SK-N-SH treated with all-trans-retinoic acid at 6 μM for 48 hours (cell line): Measurements from ENCODE around the gene ZNF697.

ENCODE experiments used
- ATAC-seq: fragments of 200-7000 bp; cut with Tn5 transposase; 3 replicates; pipeline ENCODE4 v1.9.1; 2020; ENCODE audit warnings: mild to moderate bottlenecking, moderate library complexity
- ARNTL ChIP-seq: fragments of 450-650 bp; formaldehyde crosslinking; IDR thresholded peaks from 2 replicates; pipeline ENCODE4 v1.5.0; 2020; ENCODE audit warnings: low read depth, mild to moderate bottlenecking, moderate library complexity, borderline replicate concordance
- BACH2 ChIP-seq: fragments of 250-450 bp; sonication (Bioruptor Pico); IDR thresholded peaks from 2 replicates; pipeline ENCODE4 v1.9.0; 2021; ENCODE audit warnings: mild to moderate bottlenecking, borderline replicate concordance
- CSDC2 ChIP-seq: fragments of 250-450 bp; sonication (Bioruptor Pico); IDR thresholded peaks from 2 replicates; pipeline ENCODE4 v1.5.0; 2020; ENCODE audit warnings: mild to moderate bottlenecking, moderate library complexity
- CSRNP3 ChIP-seq: fragments of 250-450 bp; sonication (Bioruptor Pico); IDR thresholded peaks from 2 replicates; pipeline ENCODE4 v1.5.1; 2021; ENCODE audit warnings: mild to moderate bottlenecking, moderate library complexity
- ESRRG ChIP-seq: fragments of 250-450 bp; sonication (Bioruptor Pico); IDR thresholded peaks from 2 replicates; pipeline ENCODE4 v1.6.1; 2021; ENCODE audit warnings: mild to moderate bottlenecking
- GLIS3 ChIP-seq: fragments of 250-450 bp; sonication (Bioruptor Pico); IDR thresholded peaks from 2 replicates; pipeline ENCODE4 v1.5.0; 2020; ENCODE audit warnings: mild to moderate bottlenecking, moderate library complexity
- ISL1 ChIP-seq: fragments of 250-450 bp; sonication (Bioruptor Pico); IDR thresholded peaks from 2 replicates; pipeline ENCODE4 v2.1.2; 2022; ENCODE audit warnings: mild to moderate bottlenecking, moderate library complexity
- OSR1 ChIP-seq: fragments of 250-450 bp; sonication (Bioruptor Pico); IDR thresholded peaks from 2 replicates; pipeline ENCODE4 v1.8.0; 2022; ENCODE audit warnings: moderate library complexity, mild to moderate bottlenecking, inconsistent platforms
- PATZ1 ChIP-seq: fragments of 250-450 bp; sonication (Bioruptor Pico); IDR thresholded peaks from 2 replicates; pipeline ENCODE4 v1.8.0; 2020; ENCODE audit warnings: mild to moderate bottlenecking, moderate library complexity, borderline replicate concordance
- PPARA ChIP-seq: fragments of 250-450 bp; sonication (Bioruptor Pico); IDR thresholded peaks from 2 replicates; pipeline ENCODE4 v1.5.0; 2020; ENCODE audit warnings: mild to moderate bottlenecking, borderline replicate concordance
- RARB ChIP-seq: fragments of 250-450 bp; sonication (Bioruptor Pico); IDR thresholded peaks from 2 replicates; pipeline ENCODE4 v1.8.0; 2021; ENCODE audit warnings: mild to moderate bottlenecking, moderate library complexity
- SNAI2 ChIP-seq: fragments of 250-450 bp; sonication (Bioruptor Pico); IDR thresholded peaks from 2 replicates; pipeline ENCODE4 v1.5.0; 2020; ENCODE audit warnings: mild to moderate bottlenecking, moderate library complexity
- TCF4 ChIP-seq: fragments of 250-450 bp; sonication (Bioruptor Pico); IDR thresholded peaks from 2 replicates; pipeline ENCODE4 v1.8.0; 2021; ENCODE audit warnings: mild to moderate bottlenecking, moderate library complexity, borderline replicate concordance
- TOX ChIP-seq: fragments of 250-450 bp; sonication (Bioruptor Pico); IDR thresholded peaks from 2 replicates; pipeline ENCODE4 v1.8.0; 2021; ENCODE audit warnings: mild to moderate bottlenecking, moderate library complexity, borderline replicate concordance
- ZC3H10 ChIP-seq: fragments of 250-450 bp; sonication (Bioruptor Pico); IDR thresholded peaks from 2 replicates; pipeline ENCODE4 v1.5.1; 2021; ENCODE audit warnings: mild to moderate bottlenecking, moderate library complexity
- ZFP3 ChIP-seq: fragments of 250-450 bp; sonication (Bioruptor Pico); IDR thresholded peaks from 2 replicates; pipeline ENCODE4 v1.5.0; 2020; ENCODE audit warnings: mild to moderate bottlenecking, moderate library complexity
- ZFP30 ChIP-seq: fragments of 450-650 bp; formaldehyde crosslinking; IDR thresholded peaks from 2 replicates; pipeline ENCODE4 v1.5.0; 2022; ENCODE audit warnings: mild to moderate bottlenecking, moderate library complexity
- ZNF565 ChIP-seq: fragments of 450-650 bp; formaldehyde crosslinking; conservative IDR thresholded peaks from 2 replicates; pipeline ENCODE4 v1.5.0; 2020; ENCODE audit warnings: low read depth, mild to moderate bottlenecking, moderate library complexity
- ZNF70 ChIP-seq: fragments of 450-650 bp; formaldehyde crosslinking; IDR thresholded peaks from 2 replicates; pipeline ENCODE4 v1.5.0; 2020; ENCODE audit warnings: mild to moderate bottlenecking, moderate library complexity
- ZNF8 ChIP-seq: fragments of 450-650 bp; formaldehyde crosslinking; IDR thresholded peaks from 2 replicates; pipeline ENCODE4 v1.5.0; 2020; ENCODE audit warnings: mild to moderate bottlenecking, moderate library complexity
- TF ChIP-seq, protein P1 (sequence below): fragments of 250-450 bp; sonication (Bioruptor Pico); IDR thresholded peaks from 2 replicates; pipeline ENCODE4 v1.8.0; 2021; ENCODE audit warnings: low read depth, mild to moderate bottlenecking, moderate library complexity, borderline replicate concordance
- TF ChIP-seq, protein P2 (sequence below): fragments of 250-450 bp; sonication (Bioruptor Pico); IDR thresholded peaks from 2 replicates; pipeline ENCODE4 v1.5.1; 2020; ENCODE audit warnings: low read depth, mild to moderate bottlenecking, moderate library complexity

ZNF697 gene

DNA sequence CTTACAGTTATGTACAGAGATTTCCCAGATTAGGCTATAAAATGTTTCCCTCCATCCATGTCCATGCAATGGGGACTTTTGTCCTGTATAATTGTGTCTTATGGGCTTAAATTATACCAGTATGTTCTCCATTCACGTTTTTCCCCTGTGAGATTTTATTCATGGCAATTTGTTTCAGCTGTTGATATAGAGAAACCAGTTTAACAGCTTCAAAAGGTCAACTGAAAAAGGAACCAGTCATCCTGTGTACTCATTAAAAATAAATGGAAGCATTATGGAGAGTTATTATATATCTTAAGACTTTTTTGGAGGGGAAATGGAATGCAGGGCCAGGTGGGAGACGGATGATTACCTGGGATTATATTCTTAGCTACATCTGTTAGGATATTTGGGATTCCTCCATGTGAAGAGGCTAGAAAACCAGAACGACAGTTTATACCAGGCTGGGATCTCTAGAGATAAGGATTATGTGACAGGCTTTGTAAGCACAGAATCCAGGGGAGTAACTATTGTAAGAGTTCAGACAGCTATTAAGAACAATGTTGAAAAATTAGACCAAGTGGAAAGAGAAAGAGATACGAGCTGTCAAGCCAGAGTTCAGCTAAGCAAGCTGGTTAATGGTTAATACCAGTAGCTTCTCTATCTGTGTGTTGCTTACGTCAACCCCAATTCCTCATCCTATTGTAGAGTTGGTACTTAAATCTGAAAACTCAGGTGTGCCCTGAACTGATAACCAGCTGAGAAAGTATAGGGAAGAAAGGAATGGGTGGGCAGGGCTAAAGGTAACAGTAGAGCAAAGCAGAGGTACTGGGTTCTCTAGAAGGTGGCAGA is 12.4 kb upstream of the ZNF697 start:
- TF ChIP-seq OSR1 (CRISPR knock-in tag) (no peak), ZFP3 (CRISPR knock-in tag) (no peak), CSRNP3 (CRISPR knock-in tag) (no peak), ISL1 (CRISPR knock-in tag) (no peak), ZNF70 (CRISPR knock-in tag) (no peak), PPARA (CRISPR knock-in tag) (no peak), BACH2 (no peak), GLIS3 (CRISPR knock-in tag) (no peak), ZNF8 (CRISPR knock-in tag) (no peak), TCF4 (CRISPR knock-in tag) (no peak), ZFP30 (CRISPR knock-in tag) (no peak), ARNTL (CRISPR knock-in tag) (no peak)
- TF ChIP-seq, protein P1, sequence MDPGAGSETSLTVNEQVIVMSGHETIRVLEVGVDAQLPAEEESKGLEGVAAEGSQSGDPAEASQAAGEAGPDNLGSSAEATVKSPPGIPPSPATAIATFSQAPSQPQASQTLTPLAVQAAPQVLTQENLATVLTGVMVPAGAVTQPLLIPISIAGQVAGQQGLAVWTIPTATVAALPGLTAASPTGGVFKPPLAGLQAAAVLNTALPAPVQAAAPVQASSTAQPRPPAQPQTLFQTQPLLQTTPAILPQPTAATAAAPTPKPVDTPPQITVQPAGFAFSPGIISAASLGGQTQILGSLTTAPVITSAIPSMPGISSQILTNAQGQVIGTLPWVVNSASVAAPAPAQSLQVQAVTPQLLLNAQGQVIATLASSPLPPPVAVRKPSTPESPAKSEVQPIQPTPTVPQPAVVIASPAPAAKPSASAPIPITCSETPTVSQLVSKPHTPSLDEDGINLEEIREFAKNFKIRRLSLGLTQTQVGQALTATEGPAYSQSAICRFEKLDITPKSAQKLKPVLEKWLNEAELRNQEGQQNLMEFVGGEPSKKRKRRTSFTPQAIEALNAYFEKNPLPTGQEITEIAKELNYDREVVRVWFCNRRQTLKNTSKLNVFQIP (CRISPR knock-in tag), result no peak
- TF ChIP-seq, protein P2, sequence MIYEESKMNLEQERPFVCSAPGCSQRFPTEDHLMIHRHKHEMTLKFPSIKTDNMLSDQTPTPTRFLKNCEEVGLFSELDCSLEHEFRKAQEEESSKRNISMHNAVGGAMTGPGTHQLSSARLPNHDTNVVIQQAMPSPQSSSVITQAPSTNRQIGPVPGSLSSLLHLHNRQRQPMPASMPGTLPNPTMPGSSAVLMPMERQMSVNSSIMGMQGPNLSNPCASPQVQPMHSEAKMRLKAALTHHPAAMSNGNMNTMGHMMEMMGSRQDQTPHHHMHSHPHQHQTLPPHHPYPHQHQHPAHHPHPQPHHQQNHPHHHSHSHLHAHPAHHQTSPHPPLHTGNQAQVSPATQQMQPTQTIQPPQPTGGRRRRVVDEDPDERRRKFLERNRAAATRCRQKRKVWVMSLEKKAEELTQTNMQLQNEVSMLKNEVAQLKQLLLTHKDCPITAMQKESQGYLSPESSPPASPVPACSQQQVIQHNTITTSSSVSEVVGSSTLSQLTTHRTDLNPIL (CRISPR knock-in tag), result no peak
- no peak for ATAC-seq

GRCh38 chr1:119659628-119660027 is 11.6 kb upstream of the ZNF697 start:
- ATAC-seq, result no peak
- TF ChIP-seq TCF4 (CRISPR knock-in tag) (no peak), ZFP3 (CRISPR knock-in tag) (no peak), GLIS3 (CRISPR knock-in tag) (no peak)

DNA sequence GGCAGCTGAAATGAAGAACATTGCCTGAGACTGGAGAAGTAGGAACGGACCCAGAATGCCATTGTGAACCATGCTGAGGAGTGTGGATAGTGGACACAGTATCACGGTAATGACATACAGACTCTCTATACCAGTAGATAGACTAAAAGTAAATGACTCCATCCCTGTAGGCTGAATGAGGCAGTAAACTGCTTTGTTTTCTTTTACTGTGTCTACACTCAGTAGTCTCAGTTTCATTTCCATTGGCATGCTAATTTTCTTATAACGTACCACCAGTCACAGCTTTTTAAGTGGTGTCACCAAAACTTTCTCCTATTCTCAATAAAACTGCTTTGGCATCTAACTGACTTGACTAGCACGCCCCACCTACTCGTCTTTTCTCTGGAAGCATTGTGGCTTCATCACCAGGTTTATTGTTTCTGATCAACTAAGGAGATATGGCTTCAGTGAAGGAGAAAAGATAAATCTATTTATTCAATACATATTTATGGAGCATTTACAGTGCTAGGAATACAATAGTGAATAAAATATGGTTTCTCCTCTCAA is 8.4 kb upstream of the ZNF697 start:
- ATAC-seq, result no peak

DNA sequence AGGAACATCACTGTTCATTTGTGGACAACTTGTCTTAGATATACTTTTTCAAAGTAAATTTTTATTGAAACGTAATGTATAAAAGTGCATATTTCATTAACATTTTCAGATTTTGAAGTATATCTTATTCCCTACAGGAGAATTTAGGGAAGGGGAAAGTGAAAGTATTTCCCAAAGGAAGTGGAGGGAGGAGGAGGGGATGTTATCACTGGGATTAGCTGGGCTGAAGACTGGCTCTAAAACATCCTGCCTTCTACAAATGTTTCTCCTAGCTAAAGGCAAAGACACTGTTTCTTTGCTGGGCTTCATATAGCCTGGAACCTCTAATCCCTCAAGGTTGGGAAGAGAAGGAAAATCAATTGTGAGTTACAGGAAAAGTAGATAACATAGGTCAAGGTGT is 7.1 kb upstream of the ZNF697 start:
- ATAC-seq, result peak; percentile 51; the same call in 2 of the 3 replicates
- no peak for TF ChIP-seq TCF4 (CRISPR knock-in tag)
- TF ChIP-seq PPARA (CRISPR knock-in tag), result no peak
- no peak for TF ChIP-seq ZNF70 (CRISPR knock-in tag)
- TF ChIP-seq ZNF565, result no peak
- no peak for TF ChIP-seq ZC3H10 (CRISPR knock-in tag)
- TF ChIP-seq ZNF8 (CRISPR knock-in tag), result no peak
- no peak for TF ChIP-seq RARB
- TF ChIP-seq CSRNP3 (CRISPR knock-in tag), result no peak
- no peak for TF ChIP-seq OSR1 (CRISPR knock-in tag)
- TF ChIP-seq BACH2, result no peak
- TF ChIP-seq ZFP3 (CRISPR knock-in tag), result no peak
- no peak for TF ChIP-seq ESRRG
- TF ChIP-seq, protein P1 (CRISPR knock-in tag), result no peak
- no peak for TF ChIP-seq TOX (CRISPR knock-in tag)
- TF ChIP-seq ISL1 (CRISPR knock-in tag), result no peak
- no peak for TF ChIP-seq SNAI2 (CRISPR knock-in tag)

More for the DNA sequence above, 8.4 kb upstream of the ZNF697 start:
- TF ChIP-seq CSDC2, result no peak
- TF ChIP-seq ZNF70 (CRISPR knock-in tag), result no peak
- no peak for TF ChIP-seq ZNF565
- TF ChIP-seq TOX (CRISPR knock-in tag), result no peak
- no peak for TF ChIP-seq PATZ1
- no peak for TF ChIP-seq ESRRG
- no peak for TF ChIP-seq ISL1 (CRISPR knock-in tag)
- TF ChIP-seq ARNTL (CRISPR knock-in tag), result no peak
- no peak for TF ChIP-seq ZFP30 (CRISPR knock-in tag)
- no peak for TF ChIP-seq ZFP3 (CRISPR knock-in tag)
- no peak for TF ChIP-seq SNAI2 (CRISPR knock-in tag)
